ENCODE data around the gene ZNF600.

DNA sequence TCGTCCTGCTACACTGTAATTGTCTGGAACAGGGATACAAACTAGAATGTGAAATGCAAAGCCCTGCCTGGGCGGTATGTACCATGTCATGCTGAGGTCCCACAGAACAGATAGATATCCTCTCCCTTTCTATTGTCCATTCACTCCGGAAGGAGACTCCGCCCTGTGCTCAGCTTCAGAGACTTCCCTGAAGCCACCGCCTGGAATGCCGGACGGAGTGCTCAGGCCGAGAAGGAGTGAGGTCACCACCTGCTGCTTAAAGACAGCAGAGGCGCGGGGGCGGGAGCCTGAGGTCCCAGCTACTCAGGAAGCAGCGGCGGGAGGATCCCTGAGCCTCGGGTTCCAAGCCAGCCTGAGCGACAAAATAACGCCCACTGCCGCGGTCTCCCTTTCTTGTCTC is 50.9 kb downstream of the ZNF600 start:
- TF ChIP-seq EZH2phosphoT487 (IDR thresholded peaks at IDR 0.05; ENCODE audit: insufficient read depth, low read depth): no peak
- TF ChIP-seq EZH2 (IDR thresholded peaks at IDR 0.05; ENCODE audit: insufficient read depth, poor library complexity, severe bottlenecking): no peak

All from GM23248 (cell line).